SH-SY5Y (cell line): ENCODE measurements around the gene ITLN1.

Source experiments
- GATA2 ChIP-seq: IDR thresholded peaks from 2 replicates; pipeline ENCODE4 v1.6.1; 2011; ENCODE audit warnings: mild to moderate bottlenecking, low read depth, low read length
- GATA3 ChIP-seq: IDR thresholded peaks from 2 replicates; pipeline ENCODE4 v1.6.1; 2011; ENCODE audit warnings: low read depth, mild to moderate bottlenecking, low read length, moderate library complexity

DNA sequence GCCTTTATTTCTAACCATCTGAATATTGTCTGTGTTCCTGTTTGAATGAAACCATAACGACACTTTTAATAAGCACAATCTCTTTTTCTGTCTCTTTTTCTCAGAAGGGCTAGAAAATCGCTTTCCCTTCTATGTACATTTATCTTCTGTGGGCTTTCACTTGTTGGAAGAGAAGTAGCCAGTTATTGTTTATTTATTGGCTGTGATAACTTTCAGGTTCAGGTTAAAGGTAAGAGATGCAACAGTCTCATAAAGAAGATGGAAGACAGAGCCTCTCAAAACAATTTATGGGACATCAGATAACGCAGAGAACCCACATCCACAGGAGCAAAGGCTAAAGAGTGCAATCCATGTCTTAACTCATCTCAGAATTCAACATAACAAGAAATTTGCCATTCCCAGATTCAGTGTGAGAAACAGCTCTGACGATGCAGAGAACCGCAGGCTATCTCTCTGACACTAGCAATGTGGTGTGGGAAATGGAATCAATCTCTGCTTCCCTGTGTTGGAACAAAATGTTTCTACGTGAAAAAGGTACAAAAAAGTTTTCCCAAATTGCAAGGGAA is 18.2 kb downstream of the ITLN1 start:
- TF ChIP-seq GATA2 (no peak), GATA3 (no peak)
